C4-2B (cell line): Measurements from ENCODE around the gene MICAL3.
"Not testable (repeated sequence)": the region's sequence is repeated elsewhere in the genome, so short reads cannot be mapped to it uniquely, and the experiment has no call there.

ENCODE experiments used
- CTCF ChIP-seq: fragments of 450-650 bp; conservative IDR thresholded peaks from 2 replicates; pipeline ENCODE4 v1.5.1; 2017; ENCODE audit warnings: mild to moderate bottlenecking
- ZFX ChIP-seq: fragments of 450-650 bp; IDR thresholded peaks from 2 replicates; pipeline ENCODE4 v1.6.1; 2017

- TF ChIP-seq CTCF, ZFX: not testable (repeated sequence)
These were observed 29.1 kb downstream of the MICAL3 start for GRCh38 chr22:17995256-17995655.
